GM21528 (cell line): ENCODE results near the gene TSPEAR.
"Not testable (repeated sequence)": the region's sequence is repeated elsewhere in the genome, so short reads cannot be mapped to it uniquely, and the experiment has no call there.

ENCODE experiments used
- ATAC-seq: cut with Tn5 transposase; IDR thresholded peaks from one replicate; pipeline ENCODE4 v1.9.1; 2021; ENCODE audit warnings: mild to moderate bottlenecking, moderate library complexity; ENCODE audit not compliant: unreplicated experiment, low FRiP score

TSPEAR gene

GRCh38 chr21:44558329-44558675, 153.1 kb downstream of the TSPEAR start:
- ATAC-seq, result not testable (repeated sequence)

DNA sequence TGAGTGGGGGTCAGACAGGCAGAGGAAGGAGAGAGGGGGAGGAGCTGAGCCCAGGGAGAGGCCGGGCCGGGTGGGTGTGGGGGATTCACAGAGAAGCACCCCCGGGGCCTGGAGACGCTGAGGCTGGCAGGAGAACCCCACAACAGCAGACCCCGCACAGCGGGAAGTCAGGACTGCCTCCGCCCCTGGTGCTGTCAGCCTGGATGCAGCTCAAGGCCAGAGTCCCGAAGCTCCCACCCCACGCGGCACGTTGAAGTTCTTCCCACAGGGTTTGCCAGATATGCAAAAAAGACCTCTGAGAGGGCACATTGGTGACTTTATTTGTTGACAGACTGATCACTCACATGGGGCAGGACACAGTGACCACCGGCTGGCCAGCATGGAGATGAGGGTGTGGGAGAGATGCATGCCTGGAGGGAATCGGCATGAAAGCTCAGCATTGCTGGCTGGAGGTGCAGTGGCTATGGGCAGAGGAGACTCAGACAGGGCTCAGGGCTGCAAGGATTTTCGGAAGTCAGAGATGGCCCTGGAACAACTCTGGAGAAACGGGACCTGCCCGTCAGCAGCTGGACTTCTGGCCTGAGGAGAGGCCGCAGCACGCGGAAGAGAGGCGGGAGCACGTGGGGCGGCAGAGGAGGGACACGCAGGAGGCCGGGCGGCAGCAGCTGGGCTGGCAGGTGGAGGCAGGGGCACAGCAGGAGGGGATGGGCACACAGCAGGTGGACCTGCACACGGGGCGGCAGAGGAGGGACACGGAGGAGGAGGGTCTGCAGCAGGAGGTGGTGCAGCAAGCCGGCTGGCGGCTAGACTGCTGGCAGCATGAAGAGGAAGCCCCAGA, 153.7 kb downstream of the TSPEAR start:
- no peak for ATAC-seq

DNA sequence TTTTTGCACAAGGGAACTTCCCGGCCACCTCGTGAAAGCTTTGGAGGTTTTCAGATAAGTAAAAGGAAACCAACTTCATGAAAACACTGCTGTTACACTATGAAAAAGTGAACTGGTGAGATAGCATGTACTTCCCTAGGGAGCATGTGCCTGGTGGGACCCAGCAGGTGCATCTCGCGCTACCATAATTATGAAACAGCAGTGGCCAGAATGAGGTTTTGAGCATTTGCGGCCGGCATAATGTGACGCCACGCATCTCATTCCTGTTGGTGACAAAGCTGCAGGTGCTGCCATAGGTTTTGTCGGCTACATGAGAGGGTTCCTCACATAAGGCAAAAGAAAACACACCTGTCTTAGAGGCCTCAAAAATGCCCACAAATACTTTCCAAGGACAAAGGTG, 154.5 kb downstream of the TSPEAR start:
- ATAC-seq, result no peak

GRCh38 chr21:44555200-44555875, 156.0 kb downstream of the TSPEAR start:
- no peak for ATAC-seq

- no peak for ATAC-seq
Measured at GRCh38 chr21:44552681-44553080, 158.7 kb downstream of the TSPEAR start.

GRCh38 chr21:44552136-44552535, 159.2 kb downstream of the TSPEAR start:
- no peak for ATAC-seq

DNA sequence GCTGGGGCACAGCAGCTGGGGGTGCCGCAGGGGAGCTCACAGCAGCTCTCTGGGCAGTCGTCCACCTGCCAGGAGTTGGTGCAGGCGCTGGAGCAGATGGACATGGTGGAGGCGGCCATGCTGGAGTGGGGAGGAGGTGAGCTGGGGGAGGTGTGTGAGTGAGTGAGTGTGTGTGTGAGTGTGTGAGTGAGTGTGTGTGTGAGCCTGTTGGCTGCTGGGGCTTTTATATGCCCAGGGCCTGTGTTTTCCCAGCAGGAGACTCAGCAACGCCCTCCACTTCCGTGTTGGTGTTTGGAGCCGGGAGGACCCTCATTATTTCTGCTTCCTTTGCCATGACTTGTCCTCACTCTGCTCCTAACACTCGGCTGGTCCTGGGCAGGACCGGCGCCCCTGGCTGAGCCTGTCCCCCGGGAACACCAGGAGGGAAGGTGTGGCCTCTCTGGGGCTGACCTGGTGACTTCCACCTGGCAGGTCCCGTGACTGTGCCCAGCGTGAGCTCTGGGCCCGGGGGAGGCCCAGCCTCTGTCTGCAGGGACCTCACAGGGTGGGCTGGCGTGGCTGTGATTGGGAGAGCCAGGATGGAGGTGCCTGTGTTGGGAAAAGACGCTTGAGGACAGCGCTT, 159.9 kb downstream of the TSPEAR start, which contains the start of gene KRTAP10-2:
KRTAP10-2 (minus strand) TSS at position 166 of the 622 bp plus-strand sequence; CDS start at position 119, 47 bp downstream.
- no peak for ATAC-seq

DNA sequence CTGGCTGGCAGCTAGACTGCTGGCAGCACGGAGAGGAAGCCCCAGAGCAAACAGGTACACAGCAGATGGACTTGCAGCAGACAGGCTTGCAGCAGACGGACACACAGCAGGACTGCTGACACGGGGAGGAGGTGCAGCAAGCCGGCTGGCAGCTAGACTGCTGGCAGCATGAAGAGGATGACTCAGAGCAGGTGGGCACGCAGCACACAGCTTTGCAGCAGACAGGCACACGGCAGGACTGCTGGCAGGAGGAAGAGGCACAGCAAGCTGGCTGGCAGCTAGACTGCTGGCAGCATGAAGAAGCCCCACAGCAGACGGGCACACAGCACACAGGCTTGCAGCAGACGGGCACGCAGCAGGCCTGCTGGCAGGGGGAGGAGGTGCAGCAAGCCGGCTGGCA, 160.6 kb downstream of the TSPEAR start:
- ATAC-seq, result no peak

- not testable (repeated sequence) for ATAC-seq
Measured at GRCh38 chr21:44550285-44550684, 161.1 kb downstream of the TSPEAR start.

- no peak for ATAC-seq
Measured at GRCh38 chr21:44549525-44550211, 161.7 kb downstream of the TSPEAR start.

DNA sequence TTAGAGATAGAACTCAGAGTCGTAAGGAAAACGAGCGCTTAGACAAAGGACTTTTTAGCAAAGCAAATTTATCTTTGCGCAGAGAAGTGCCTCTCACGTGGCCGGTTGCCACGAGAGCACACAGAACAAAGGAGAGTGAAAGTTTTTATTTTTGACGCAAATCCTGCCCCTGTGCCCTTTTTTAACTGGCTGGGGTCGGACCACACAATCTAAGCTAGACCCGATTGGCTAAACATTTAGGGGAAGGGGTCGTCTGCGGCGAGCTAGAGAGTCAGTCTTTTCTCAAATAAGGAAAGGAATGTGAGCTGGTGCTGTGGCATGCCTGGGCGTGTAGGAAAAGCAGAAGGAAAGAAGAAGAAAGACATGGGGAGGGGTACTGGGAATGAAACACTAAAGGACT, 162.4 kb downstream of the TSPEAR start:
- ATAC-seq, result no peak

DNA sequence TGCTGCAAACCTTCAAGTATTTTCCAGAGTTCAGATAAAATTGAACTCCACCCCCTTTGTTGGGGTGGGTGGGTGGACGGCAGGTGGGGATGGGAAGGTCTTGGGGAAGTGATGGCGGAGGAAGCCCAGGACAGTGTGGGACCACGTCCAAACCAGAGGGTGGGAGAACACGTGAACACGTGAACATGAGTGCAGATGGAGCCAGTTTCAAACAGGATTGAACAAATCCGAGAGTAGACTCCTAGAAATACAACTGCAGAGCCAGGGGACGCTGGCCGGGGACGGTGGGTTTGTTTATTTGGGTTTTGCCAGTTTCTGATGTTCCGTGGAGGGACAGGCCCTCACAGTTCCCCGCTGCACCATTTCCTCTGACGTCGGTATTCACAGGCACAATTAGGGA, 163.0 kb downstream of the TSPEAR start:
- ATAC-seq, result no peak

DNA sequence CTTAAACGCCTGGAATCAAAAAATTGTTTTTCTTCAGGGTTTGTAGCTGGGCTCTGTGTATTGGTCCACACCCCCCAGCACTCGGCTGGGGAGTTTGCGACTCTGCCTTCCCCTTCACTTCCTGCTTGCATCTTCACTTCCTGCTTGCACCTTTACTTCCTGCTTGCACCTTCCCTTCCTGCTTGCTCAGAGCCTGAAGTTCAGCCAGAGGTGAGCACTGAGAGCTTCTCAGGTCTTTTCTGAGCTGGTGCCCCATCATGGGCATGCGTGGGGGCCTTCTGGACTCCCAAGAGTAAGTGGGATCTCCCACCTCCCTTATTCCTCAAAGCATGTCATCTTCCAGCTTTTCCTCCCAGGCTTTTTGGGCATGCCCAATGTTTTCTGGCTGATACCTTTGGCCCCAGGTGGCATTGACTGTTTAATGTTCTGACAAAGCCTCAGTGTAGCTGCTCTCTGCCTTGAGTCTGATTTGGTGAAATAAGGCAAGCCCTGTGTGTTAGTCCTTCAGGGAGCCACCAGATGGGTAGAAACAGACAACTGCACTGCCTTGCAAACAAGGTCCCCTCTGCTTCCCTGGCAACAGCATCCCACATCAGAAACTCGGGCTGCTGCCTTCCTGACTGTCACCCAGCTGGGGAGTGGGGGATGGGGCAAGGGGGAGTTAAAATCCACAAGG, 163.6 kb downstream of the TSPEAR start:
- ATAC-seq, result no peak

DNA sequence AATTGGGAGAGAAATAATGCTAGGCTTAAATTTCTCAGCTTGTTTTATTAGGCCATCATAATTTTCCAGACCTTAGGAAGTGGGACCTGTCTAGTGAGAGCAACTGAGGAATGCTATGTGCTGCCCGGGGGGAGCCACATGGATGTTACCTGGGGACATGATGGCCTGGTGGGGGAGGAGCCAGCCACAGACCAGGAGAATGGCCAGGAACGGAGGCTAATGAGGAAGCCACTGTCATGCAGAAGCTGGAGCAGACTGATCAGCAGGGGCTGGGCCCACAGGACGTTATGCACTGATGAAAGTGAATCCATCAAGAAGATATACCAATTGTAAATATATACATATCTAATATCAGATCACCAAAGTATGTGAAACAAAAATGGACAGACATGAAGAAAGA, 166.8 kb downstream of the TSPEAR start:
- no peak for ATAC-seq

- no peak for ATAC-seq
Measured at GRCh38 chr21:44542716-44543115, 168.7 kb downstream of the TSPEAR start.

GRCh38 chr21:44540741-44541288, 170.6 kb downstream of the TSPEAR start:
- ATAC-seq, result no peak

DNA sequence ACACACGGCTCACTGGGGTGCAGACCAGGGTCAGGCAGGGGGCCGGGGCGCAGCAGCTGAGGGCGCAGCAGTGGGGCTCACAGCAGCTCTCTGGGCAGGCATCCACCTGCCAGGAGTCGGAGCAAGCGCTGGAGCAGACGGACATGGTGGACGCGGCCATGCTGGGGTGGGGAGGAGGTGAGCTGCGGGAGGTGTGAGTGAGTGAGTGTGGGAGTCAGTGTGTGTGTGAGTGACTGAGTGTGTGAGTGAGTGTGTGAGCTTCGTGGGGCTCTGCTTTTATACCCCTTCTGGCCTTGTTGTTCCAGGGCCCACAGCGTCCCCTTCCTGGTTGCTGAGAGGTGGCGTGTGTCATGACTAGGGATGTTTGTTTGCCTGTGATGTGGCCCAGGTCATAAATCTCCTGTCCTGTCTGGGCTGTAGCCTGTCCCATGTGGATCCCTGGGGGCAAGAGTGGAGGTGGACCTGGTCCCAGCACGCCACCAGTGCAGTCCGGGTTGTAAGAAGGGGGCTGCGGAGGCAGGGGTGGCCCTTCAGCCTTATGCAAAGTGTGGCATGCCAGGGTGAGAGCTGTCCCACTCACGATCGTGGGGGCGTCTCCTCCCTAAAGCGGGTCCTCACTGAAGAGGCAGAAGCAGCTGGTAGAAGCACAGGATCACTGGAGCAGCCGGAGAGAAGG, 171.2 kb downstream of the TSPEAR start, which contains the start of gene KRTAP10-1:
KRTAP10-1 (minus strand) TSS at position 205 of the 676 bp plus-strand sequence; CDS start at position 160, 45 bp downstream.
- no peak for ATAC-seq

- no peak for ATAC-seq
Measured at GRCh38 chr21:44539046-44539445, 172.3 kb downstream of the TSPEAR start.
